ENCODE results near the gene ADIPOR2.

The ADIPOR2 gene

GRCh38 chr12:1820191-1820895 lies 129.5 kb downstream of the ADIPOR2 start, which contains the start of gene LRTM2:
TSS of gene LRTM2 (plus strand) at chr12:1820565. CDS start at chr12:1828149, 7,584 bp downstream.
- TF ChIP-seq TAF1 (IDR thresholded peaks at IDR 0.05; ENCODE audit: borderline replicate concordance, insufficient read depth, low read length), result no peak
- no peak for TF ChIP-seq FOXP2 (optimal IDR thresholded peaks at IDR 0.05; ENCODE audit: borderline replicate concordance, extremely low read depth, extremely low read length, insufficient read depth)
- no peak for TF ChIP-seq REST (IDR thresholded peaks at IDR 0.05; ENCODE audit: insufficient read depth in 1 of 2, low read depth in 2 of 2, low read length in 2 of 2)
- TF ChIP-seq SIN3A (IDR thresholded peaks at IDR 0.05; ENCODE audit: borderline replicate concordance, insufficient read depth, low read length), result no peak
- TF ChIP-seq POLR2AphosphoS5 (IDR thresholded peaks at IDR 0.05; ENCODE audit: low read depth, low read length), result no peak

GRCh38 chr12:1820896-1821291 lies 130.0 kb downstream of the ADIPOR2 start:
- TF ChIP-seq TAF1 (IDR thresholded peaks at IDR 0.05; ENCODE audit: borderline replicate concordance, insufficient read depth, low read length), result no peak
- TF ChIP-seq FOXP2 (optimal IDR thresholded peaks at IDR 0.05; ENCODE audit: borderline replicate concordance, extremely low read depth, extremely low read length, insufficient read depth), result no peak
- no peak for TF ChIP-seq SIN3A (IDR thresholded peaks at IDR 0.05; ENCODE audit: borderline replicate concordance, insufficient read depth, low read length)
- TF ChIP-seq POLR2AphosphoS5 (IDR thresholded peaks at IDR 0.05; ENCODE audit: low read depth, low read length), result no peak

GRCh38 chr12:1821805-1822204 lies 130.9 kb downstream of the ADIPOR2 start:
- no peak for TF ChIP-seq TAF1 (IDR thresholded peaks at IDR 0.05; ENCODE audit: borderline replicate concordance, insufficient read depth, low read length)
- TF ChIP-seq REST (IDR thresholded peaks at IDR 0.05; ENCODE audit: insufficient read depth in 1 of 2, low read depth in 2 of 2, low read length in 2 of 2), result no peak
- no peak for TF ChIP-seq POLR2AphosphoS5 (IDR thresholded peaks at IDR 0.05; ENCODE audit: low read depth, low read length)
- no peak for TF ChIP-seq SIN3A (IDR thresholded peaks at IDR 0.05; ENCODE audit: borderline replicate concordance, insufficient read depth, low read length)
- no peak for TF ChIP-seq FOXP2 (optimal IDR thresholded peaks at IDR 0.05; ENCODE audit: borderline replicate concordance, extremely low read depth, extremely low read length, insufficient read depth)

- TF ChIP-seq REST (IDR thresholded peaks at IDR 0.05; ENCODE audit: insufficient read depth in 1 of 2, low read depth in 2 of 2, low read length in 2 of 2) (no peak), TAF1 (IDR thresholded peaks at IDR 0.05; ENCODE audit: borderline replicate concordance, insufficient read depth, low read length) (no peak), FOXP2 (optimal IDR thresholded peaks at IDR 0.05; ENCODE audit: borderline replicate concordance, extremely low read depth, extremely low read length, insufficient read depth) (no peak), SIN3A (IDR thresholded peaks at IDR 0.05; ENCODE audit: borderline replicate concordance, insufficient read depth, low read length) (no peak), POLR2AphosphoS5 (IDR thresholded peaks at IDR 0.05; ENCODE audit: low read depth, low read length) (no peak)
These were observed 131.8 kb downstream of the ADIPOR2 start for GRCh38 chr12:1822699-1823098.

- TF ChIP-seq REST (IDR thresholded peaks at IDR 0.05; ENCODE audit: insufficient read depth in 1 of 2, low read depth in 2 of 2, low read length in 2 of 2), result no peak
- no peak for TF ChIP-seq SIN3A (IDR thresholded peaks at IDR 0.05; ENCODE audit: borderline replicate concordance, insufficient read depth, low read length)
- TF ChIP-seq POLR2AphosphoS5 (IDR thresholded peaks at IDR 0.05; ENCODE audit: low read depth, low read length), result no peak
- TF ChIP-seq FOXP2 (optimal IDR thresholded peaks at IDR 0.05; ENCODE audit: borderline replicate concordance, extremely low read depth, extremely low read length, insufficient read depth), result no peak
These were observed 132.4 kb downstream of the ADIPOR2 start for GRCh38 chr12:1823237-1823636.

All from PFSK-1 (cell line).